WTC11 (cell line): ENCODE results near the gene ADAMTS2. TPM values are rescaled to one million over a fixed set of nuclear protein-coding genes. Genes with fewer than 3 reads are reported as not detected.

ENCODE experiments used
- ATAC-seq: fragments of 200-7000 bp; cut with Tn5 transposase; 2 replicates; pipeline ENCODE4 v1.10.0; 2021; ENCODE audit warnings: mild to moderate bottlenecking, moderate library complexity
- CTCF ChIA-PET: fragments of 300-600 bp; sonication (Branson Sonifier 250); formaldehyde crosslinking; loops from one replicate; lab custom pipeline; 2021; ENCODE audit warnings: antibody characterized with exemption; lab: Charles Lee
- POLR2A ChIA-PET: fragments of 350-600 bp; sonication (Branson Sonifier 250); formaldehyde crosslinking; loops from one replicate; lab custom pipeline; 2021; ENCODE audit warnings: antibody characterized with exemption; lab: Charles Lee
- DNase-seq: peaks from one replicate; pipeline ENCODE4 v3.0.0; 2021; ENCODE audit warnings: low spot score
- H3K27ac Mint-ChIP-seq: 2 replicates; pipeline ENCODE4 v1.8.0; 2021; ENCODE audit warnings: mixed read lengths
- H3K27me3 Mint-ChIP-seq: 2 replicates; pipeline ENCODE4 v1.8.0; 2021; ENCODE audit warnings: low read depth, mild to moderate bottlenecking, moderate library complexity, mixed read lengths
- H3K36me3 Mint-ChIP-seq: 2 replicates; pipeline ENCODE4 v1.8.0; 2021; ENCODE audit warnings: mixed read lengths
- H3K4me1 Mint-ChIP-seq: 2 replicates; pipeline ENCODE4 v1.8.0; 2022; ENCODE audit warnings: mixed read lengths
- H3K4me3 Mint-ChIP-seq: 2 replicates; pipeline ENCODE4 v1.8.0; 2021; ENCODE audit warnings: mild to moderate bottlenecking, moderate library complexity, mixed read lengths
- H3K9me3 Mint-ChIP-seq: 2 replicates; pipeline ENCODE4 v1.8.0; 2021; ENCODE audit warnings: mixed read lengths
- ATF1 ChIP-seq: sonication (generic); formaldehyde crosslinking; IDR thresholded peaks from 2 replicates; pipeline ENCODE4 v1.8.1; 2023; ENCODE audit warnings: mild to moderate bottlenecking, moderate library complexity, missing genetic modification reagents
- ATF2 ChIP-seq: sonication (generic); formaldehyde crosslinking; IDR thresholded peaks from 2 replicates; pipeline ENCODE4 v1.8.1; 2022; ENCODE audit warnings: low read depth, missing genetic modification reagents, borderline replicate concordance
- CREB1 ChIP-seq: sonication (generic); formaldehyde crosslinking; IDR thresholded peaks from 2 replicates; pipeline ENCODE4 v1.8.0; 2023; ENCODE audit warnings: mild to moderate bottlenecking, missing genetic modification reagents
- E2F1 ChIP-seq: sonication (generic); formaldehyde crosslinking; IDR thresholded peaks from 2 replicates; pipeline ENCODE4 v1.8.0; 2022; ENCODE audit warnings: mild to moderate bottlenecking, missing genetic modification reagents
- EMX1 ChIP-seq: fragments of 250-450 bp; sonication (Bioruptor Pico); IDR thresholded peaks from 2 replicates; pipeline ENCODE4 v1.8.0; 2021; ENCODE audit warnings: mild to moderate bottlenecking
- GABPB1 ChIP-seq: sonication (generic); formaldehyde crosslinking; IDR thresholded peaks from 2 replicates; pipeline ENCODE4 v1.8.1; 2023; ENCODE audit warnings: mild to moderate bottlenecking, missing genetic modification reagents
- GRHL2 ChIP-seq: fragments of 250-450 bp; sonication (Bioruptor Pico); IDR thresholded peaks from 2 replicates; pipeline ENCODE4 v1.8.0; 2022; ENCODE audit warnings: mild to moderate bottlenecking, moderate library complexity; ENCODE audit not compliant: insufficient replicate concordance, severe bottlenecking
- GTF2I ChIP-seq: fragments of 250-450 bp; sonication (Bioruptor Pico); conservative IDR thresholded peaks from 2 replicates; pipeline ENCODE4 v1.4.0; 2021; ENCODE audit warnings: mild to moderate bottlenecking
- IRF2 ChIP-seq: sonication (generic); formaldehyde crosslinking; IDR thresholded peaks from 2 replicates; pipeline ENCODE4 v1.8.0; 2022; ENCODE audit warnings: low read depth, missing genetic modification reagents, borderline replicate concordance
- SMAD3 ChIP-seq: sonication (generic); formaldehyde crosslinking; IDR thresholded peaks from 2 replicates; pipeline ENCODE4 v1.8.0; 2022; ENCODE audit warnings: missing genetic modification reagents, mild to moderate bottlenecking, borderline replicate concordance
- TCF7 ChIP-seq: sonication (generic); formaldehyde crosslinking; IDR thresholded peaks from 2 replicates; pipeline ENCODE4 v1.8.0; 2022; ENCODE audit warnings: mild to moderate bottlenecking, low read depth, missing genetic modification reagents, moderate library complexity
- USF1 ChIP-seq: sonication (generic); formaldehyde crosslinking; IDR thresholded peaks from 2 replicates; pipeline ENCODE4 v1.8.0; 2022; ENCODE audit warnings: mild to moderate bottlenecking, missing genetic modification reagents
- ZBTB21 ChIP-seq: sonication (generic); formaldehyde crosslinking; IDR thresholded peaks from 2 replicates; pipeline ENCODE4 v1.8.1; 2023; ENCODE audit warnings: mild to moderate bottlenecking, missing genetic modification reagents, borderline replicate concordance
- ZNF416 ChIP-seq: fragments of 250-450 bp; sonication (Bioruptor Pico); IDR thresholded peaks from 2 replicates; pipeline ENCODE4 v1.9.0; 2021; ENCODE audit warnings: mild to moderate bottlenecking, inconsistent platforms
- total RNA-seq: library from RNA; stranded (reverse); gene quantifications from 3 replicates; pipeline ENCODE4 v1.2.3, GENCODE V29; 2021
- TF ChIP-seq, protein P1 (sequence below): sonication (generic); formaldehyde crosslinking; IDR thresholded peaks from 2 replicates; pipeline ENCODE4 v1.8.0; 2022; ENCODE audit warnings: mild to moderate bottlenecking, missing genetic modification reagents
- TF ChIP-seq, protein P2 (sequence below): sonication (generic); formaldehyde crosslinking; IDR thresholded peaks from 2 replicates; pipeline ENCODE4 v1.8.1; 2022; ENCODE audit warnings: low read depth, mild to moderate bottlenecking, moderate library complexity, missing genetic modification reagents, borderline replicate concordance
- TF ChIP-seq, protein P3 (sequence below): sonication (generic); formaldehyde crosslinking; IDR thresholded peaks from 2 replicates; pipeline ENCODE4 v1.8.1; 2022; ENCODE audit warnings: missing genetic modification reagents, borderline replicate concordance

Gene ADAMTS2
- total RNA-seq, 1 experiment from 2014 or later: 11.2 TPM

DNA sequence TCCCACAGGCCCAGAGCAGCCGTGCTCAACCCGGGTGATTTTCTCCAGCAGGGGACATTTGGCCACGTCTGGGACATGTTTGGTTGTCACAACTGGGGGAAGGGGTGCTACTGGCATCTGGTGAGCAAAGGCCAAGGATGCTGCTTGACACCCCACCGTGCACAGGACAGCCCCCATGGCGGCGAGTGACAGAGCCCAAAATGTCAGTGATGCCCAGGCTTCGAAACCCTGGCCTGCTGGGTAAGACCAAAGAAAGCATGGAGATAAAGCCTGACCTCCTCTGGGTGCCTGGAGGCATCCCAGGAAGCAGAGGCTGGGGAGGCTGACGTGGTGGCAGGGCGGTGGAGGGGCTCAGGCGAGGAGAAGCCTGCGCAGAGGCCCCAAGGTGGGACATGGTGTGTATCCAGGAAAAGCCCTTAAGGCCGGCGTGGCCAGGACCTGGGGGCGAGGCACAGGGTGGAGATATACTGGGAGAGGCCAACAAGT, 218.7 kb downstream of the ADAMTS2 start:
- ChIA-PET POLR2A (no interaction called here), CTCF (no interaction called here)
- no peak for TF ChIP-seq GABPB1 (CRISPR knock-in tag)
- TF ChIP-seq ZBTB21 (CRISPR knock-in tag): no peak
- no peak for TF ChIP-seq GTF2I (CRISPR knock-in tag)
- TF ChIP-seq E2F1: no peak
- TF ChIP-seq IRF2 (CRISPR knock-in tag): no peak
- no peak for TF ChIP-seq ZNF416
- TF ChIP-seq, protein P1, sequence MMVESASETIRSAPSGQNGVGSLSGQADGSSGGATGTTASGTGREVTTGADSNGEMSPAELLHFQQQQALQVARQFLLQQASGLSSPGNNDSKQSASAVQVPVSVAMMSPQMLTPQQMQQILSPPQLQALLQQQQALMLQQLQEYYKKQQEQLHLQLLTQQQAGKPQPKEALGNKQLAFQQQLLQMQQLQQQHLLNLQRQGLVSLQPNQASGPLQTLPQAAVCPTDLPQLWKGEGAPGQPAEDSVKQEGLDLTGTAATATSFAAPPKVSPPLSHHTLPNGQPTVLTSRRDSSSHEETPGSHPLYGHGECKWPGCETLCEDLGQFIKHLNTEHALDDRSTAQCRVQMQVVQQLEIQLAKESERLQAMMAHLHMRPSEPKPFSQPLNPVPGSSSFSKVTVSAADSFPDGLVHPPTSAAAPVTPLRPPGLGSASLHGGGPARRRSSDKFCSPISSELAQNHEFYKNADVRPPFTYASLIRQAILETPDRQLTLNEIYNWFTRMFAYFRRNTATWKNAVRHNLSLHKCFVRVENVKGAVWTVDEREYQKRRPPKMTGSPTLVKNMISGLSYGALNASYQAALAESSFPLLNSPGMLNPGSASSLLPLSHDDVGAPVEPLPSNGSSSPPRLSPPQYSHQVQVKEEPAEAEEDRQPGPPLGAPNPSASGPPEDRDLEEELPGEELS (CRISPR knock-in tag): no peak
- no peak for TF ChIP-seq USF1 (CRISPR knock-in tag)
- TF ChIP-seq, protein P2, sequence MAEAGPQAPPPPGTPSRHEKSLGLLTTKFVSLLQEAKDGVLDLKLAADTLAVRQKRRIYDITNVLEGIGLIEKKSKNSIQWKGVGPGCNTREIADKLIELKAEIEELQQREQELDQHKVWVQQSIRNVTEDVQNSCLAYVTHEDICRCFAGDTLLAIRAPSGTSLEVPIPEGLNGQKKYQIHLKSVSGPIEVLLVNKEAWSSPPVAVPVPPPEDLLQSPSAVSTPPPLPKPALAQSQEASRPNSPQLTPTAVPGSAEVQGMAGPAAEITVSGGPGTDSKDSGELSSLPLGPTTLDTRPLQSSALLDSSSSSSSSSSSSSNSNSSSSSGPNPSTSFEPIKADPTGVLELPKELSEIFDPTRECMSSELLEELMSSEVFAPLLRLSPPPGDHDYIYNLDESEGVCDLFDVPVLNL: no peak
- TF ChIP-seq, protein P3, sequence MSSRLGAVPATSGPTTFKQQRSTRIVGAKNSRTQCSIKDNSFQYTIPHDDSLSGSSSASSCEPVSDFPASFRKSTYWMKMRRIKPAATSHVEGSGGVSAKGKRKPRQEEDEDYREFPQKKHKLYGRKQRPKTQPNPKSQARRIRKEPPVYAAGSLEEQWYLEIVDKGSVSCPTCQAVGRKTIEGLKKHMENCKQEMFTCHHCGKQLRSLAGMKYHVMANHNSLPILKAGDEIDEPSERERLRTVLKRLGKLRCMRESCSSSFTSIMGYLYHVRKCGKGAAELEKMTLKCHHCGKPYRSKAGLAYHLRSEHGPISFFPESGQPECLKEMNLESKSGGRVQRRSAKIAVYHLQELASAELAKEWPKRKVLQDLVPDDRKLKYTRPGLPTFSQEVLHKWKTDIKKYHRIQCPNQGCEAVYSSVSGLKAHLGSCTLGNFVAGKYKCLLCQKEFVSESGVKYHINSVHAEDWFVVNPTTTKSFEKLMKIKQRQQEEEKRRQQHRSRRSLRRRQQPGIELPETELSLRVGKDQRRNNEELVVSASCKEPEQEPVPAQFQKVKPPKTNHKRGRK (CRISPR knock-in tag): no peak
- no peak for TF ChIP-seq EMX1
- no peak for TF ChIP-seq SMAD3
- TF ChIP-seq TCF7 (CRISPR knock-in tag): no peak
- TF ChIP-seq ATF2 (CRISPR knock-in tag): no peak
- no peak for TF ChIP-seq ATF1 (CRISPR knock-in tag)
- H3K9me3 Mint-ChIP-seq: no peaks in the 10 kb centered on the region
- ATAC-seq (no peak), DNase-seq (no peak)
- no peaks in the 10 kb centered on the region for H3K36me3 Mint-ChIP-seq
- no peak overlapping the region for H3K4me3 Mint-ChIP-seq
- H3K27me3 Mint-ChIP-seq: no peaks in the 10 kb centered on the region
- H3K27ac Mint-ChIP-seq: no peak overlapping the region
- no peaks in the 10 kb centered on the region for H3K4me1 Mint-ChIP-seq

GRCh38 chr5:179125789-179126505, 219.3 kb downstream of the ADAMTS2 start:
- Mint-ChIP-seq H3K4me1 (no peaks in the 10 kb centered on the region), H3K27ac (no peak overlapping the region), H3K9me3 (no peaks in the 10 kb centered on the region), H3K36me3 (no peaks in the 10 kb centered on the region), H3K27me3 (no peaks in the 10 kb centered on the region), H3K4me3 (no peak overlapping the region)
- ChIA-PET POLR2A (no interaction called here), CTCF (no interaction called here)
- no peak for ATAC-seq
- no peak for DNase-seq
- TF ChIP-seq CREB1 (CRISPR knock-in tag) (no peak), GRHL2 (CRISPR knock-in tag) (no peak)
